NCI-H1436 treated with DMSO at 0.1 percent for 48 hours (cell line): ENCODE data around the gene CLIC1.

Experiments used
- DNase-seq: peaks from one replicate; lab custom pipeline; 2025; lab: John Stamatoyannopoulos, UW

Gene CLIC1

DNA sequence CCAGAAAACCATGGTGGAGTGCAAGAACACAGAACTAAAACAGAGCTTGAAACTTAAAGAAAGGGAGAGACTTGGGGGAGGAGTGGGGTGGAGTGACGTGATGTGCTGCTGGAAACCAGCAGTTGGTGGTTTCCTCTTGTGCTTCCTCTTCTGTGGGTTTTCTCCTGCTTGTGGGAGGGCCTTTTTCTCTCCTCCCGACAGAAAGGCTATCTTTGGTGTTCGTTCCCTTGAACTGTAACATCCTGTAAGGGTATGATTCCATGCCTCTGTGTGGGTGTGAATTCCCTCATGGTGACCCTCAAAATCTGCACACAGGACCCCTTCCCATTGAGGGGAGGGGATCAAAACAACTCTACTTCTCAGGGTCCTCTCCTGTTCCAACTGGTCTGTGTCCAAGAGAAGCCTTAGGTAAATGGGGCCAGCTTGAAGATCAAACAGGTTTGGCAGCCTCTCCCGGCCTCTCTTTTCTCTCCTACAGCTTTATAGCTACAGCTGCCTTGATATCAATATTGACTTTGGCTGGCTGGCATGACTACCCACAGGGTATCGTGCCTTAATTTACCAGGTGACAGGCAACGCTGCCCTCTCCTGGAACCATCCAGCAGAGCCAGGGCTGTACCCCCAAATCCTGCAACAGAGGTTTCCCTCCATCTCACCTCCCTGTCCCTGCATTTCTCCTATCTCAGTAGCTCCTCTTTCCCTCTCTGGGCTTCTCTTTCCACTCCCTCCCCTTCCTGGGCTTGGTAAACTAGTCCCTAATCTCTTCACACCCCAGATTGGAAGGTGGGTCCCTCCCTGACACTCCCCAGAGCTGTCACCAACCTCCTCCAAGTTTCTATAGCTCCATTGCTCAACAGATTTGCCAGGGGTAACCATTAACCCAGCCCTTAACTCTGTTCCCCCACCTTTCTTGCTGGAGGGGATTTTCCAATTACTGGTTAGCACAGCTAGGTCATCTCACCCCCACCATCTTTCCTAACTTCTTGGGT, 2.0 kb upstream of the CLIC1 start:
- no peak for DNase-seq

- DNase-seq: no peak
Measured at GRCh38 chr6:31737315-31737990, 1.1 kb upstream of the CLIC1 start.

DNA sequence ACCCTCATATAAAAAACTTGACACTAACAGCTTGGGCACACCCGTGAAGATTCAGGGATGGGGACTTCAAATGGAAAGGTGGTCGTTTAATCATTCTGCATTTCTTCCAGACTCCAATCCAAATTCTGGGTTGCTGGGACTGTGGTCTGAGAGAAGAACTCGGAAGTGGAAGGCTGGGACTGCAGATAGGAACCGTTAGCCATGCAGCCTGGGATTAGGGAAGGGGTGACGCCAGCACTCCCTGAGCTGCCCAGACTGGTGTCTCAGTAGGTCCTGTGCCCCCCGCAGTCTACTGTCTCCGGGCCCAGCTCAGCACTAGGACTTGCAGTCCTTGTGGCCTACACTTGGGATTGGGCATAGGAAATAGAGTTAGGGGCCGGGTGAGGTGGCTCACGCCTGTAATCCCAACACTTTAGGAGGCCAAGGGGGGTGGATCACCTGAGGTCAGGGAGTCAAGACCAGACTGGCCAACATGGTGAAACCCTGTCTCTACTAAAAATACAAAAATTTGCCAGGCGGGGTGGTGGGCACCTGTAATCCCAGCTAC, 511 bp upstream of the CLIC1 start:
- DNase-seq: no peak

- no peak for DNase-seq
Measured at GRCh38 chr6:31734821-31735406, 1.4 kb downstream of the CLIC1 start.

DNA sequence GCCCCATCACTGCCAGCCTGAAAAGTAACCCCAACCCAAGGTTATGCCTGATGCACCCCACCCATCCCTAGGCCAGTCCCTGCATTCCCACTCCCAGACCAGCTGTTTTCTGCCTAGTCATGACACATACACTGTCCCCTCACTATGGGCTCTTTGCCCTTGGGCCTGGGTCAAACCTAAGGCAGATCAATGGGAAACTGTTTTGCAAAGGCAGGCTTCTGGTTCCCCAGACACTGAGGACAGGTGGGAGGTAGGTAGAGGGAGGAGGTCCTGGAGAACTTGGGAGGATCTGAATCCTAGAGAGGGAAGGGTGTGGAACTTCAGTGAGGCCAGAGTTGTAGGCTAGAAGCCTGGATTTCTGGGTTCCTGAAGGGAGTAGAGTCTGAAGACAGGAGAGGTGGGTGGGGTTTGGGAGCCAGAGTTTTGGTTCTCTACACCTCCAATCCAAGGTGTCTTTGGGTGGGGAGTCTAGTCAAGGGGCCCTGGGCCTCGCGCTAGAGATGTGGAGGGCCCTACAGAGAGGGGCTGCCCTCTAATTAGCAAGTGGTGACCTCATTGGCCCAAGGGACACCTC, 2.0 kb downstream of the CLIC1 start:
- no peak for DNase-seq

- DNase-seq: no peak
Measured at GRCh38 chr6:31733734-31734133, 2.6 kb downstream of the CLIC1 start.

- DNase-seq: no peak
Measured at GRCh38 chr6:31732029-31732428, 4.3 kb downstream of the CLIC1 start.

- no peak for DNase-seq
Measured at GRCh38 chr6:31730631-31731086, 5.7 kb downstream of the CLIC1 start.

- DNase-seq: no peak
Measured at GRCh38 chr6:31729979-31730630, 6.2 kb downstream of the CLIC1 start.

DNA sequence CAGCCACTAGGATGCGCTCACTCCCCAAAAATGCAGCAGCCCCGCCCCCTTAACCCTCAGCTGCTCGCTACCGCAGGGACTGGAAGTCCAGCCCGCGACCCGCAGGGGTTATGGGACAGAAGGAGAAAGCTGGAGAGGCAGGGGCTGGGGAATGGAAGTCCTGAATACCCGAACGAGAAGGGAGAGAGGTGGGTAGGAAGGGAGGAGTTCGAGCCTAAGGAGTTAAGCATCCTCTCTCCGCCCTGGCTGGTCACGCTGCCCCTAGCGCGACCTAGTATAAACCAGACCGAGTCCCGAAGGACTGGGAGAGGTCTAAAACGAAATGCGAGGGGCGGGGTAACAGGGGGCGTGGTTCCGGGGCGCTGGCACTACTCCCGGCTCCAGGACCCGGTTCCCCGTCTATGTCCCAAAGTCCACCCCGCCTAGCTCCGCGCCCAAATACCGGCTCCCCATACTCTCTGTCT, 6.8 kb downstream of the CLIC1 start:
- no peak for DNase-seq

DNA sequence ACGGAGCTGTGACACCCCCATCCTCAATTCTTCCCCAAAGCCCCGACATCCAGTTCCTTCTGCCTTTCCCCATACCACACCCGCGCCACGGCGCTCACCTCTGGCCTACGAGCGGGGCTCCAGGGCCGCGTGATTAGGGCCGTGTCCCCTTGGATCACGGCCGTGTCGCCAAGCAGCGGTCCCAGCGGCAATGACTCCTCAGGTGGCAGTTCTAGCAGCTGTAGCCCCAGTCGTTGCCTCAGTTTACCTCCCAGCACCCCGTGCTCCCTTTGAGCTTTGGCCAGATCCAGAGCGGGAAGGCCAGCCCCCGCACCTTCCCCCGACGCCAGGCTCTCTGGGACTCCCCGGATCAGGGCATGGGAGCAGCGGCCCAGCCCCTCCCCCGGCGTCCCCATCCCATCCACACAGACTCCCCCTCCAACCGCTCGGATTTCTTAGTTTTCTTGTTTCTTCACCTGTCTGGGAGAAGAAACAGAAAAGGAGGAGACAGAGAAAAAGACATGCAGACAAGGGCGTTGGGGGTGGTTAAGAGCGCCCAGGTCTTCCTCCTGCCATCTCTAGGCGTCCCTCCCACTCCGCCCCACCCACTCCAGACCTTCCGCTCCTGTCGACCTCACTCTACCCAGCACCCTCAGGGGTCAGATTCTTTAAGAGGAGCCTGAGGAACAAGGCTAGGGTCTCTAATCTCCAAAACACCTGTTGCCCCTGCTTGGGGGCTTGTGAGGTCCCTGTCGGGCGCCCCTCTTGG, 7.4 kb downstream of the CLIC1 start, which contains the start of gene DDAH2:
Gene DDAH2 (minus strand): TSS at position 533 of the 748 bp plus-strand sequence. CDS start 138 bp downstream, at position 395.
- DNase-seq: no peak

GRCh38 chr6:31727717-31728671, 8.3 kb downstream of the CLIC1 start:
- no peak for DNase-seq

DNA sequence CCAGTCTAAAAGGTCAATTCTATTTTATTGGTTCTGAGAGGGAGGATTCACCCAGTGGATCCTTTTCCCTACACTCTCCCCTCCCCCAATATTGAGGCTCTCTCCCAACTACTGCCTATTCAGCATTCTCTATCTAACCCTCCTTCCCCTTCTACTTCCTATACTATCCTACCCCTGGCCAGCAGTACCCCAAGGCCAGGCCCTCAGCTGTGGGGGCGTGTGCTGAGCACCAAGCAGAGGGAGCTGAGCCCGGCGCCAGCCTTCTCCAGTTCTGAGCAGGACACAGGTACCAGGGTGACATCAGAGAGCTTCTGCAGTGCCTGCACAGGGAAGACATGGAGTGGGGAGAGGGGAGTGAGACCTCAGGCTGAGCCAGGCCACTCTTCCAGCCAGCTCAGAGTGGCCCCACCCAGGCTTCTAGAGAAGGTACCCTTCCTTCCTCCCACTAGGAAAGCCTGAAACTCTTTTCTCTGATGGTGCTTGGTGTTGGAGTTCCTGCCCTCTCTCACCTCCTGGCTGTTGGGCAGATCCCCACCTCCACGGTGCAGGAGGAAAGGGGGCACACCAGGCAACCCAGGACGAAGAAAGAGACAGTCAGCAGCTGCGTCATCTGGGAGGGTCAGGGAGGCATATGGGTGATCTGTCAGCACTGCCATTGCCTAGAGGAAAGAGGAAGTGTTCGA, 9.2 kb downstream of the CLIC1 start:
- no peak for DNase-seq

GRCh38 chr6:31725502-31726350, 10.6 kb downstream of the CLIC1 start:
- no peak for DNase-seq

GRCh38 chr6:31723980-31724691, 12.2 kb downstream of the CLIC1 start:
- no peak for DNase-seq

- DNase-seq: no peak
Measured at GRCh38 chr6:31723245-31723979, 12.9 kb downstream of the CLIC1 start, which contains the start of gene MPIG6B. Gene MPIG6B (plus strand): TSS chr6:31723373. CDS start chr6:31723384, 11 bp downstream.
